Karpas-422 (cell line): ENCODE data around the gene TNS4. TPM values are rescaled to one million over a fixed set of nuclear protein-coding genes. Genes with fewer than 3 reads are reported as not detected.
A peak's percentile ranks its signal among the peaks of the same experiment; 100 is the strongest.

Experiments used
- DNase-seq: peaks from one replicate; pipeline ENCODE4 v3.0.0-alpha.2; 2015
- H2AFZ ChIP-seq: fragments of 200-600 bp; sonication (generic); 2 replicates; pipeline ENCODE4 v1.6.1; 2014; ENCODE audit warnings: antibody characterized with exemption, low read length, mixed read lengths
- H3K27ac ChIP-seq: fragments of 200-600 bp; sonication (generic); 2 replicates; pipeline ENCODE4 v1.5.1; 2014; ENCODE audit warnings: mild to moderate bottlenecking, low read length, moderate library complexity
- H3K27me3 ChIP-seq: fragments of 200-600 bp; sonication (generic); 2 replicates; pipeline ENCODE4 v1.6.1; 2014; ENCODE audit warnings: low read length, mixed read lengths
- H3K36me3 ChIP-seq: fragments of 200-600 bp; sonication (generic); 2 replicates; pipeline ENCODE4 v1.6.1; 2014; ENCODE audit warnings: low read length, mixed read lengths; ENCODE audit not compliant: insufficient read depth
- H3K4me1 ChIP-seq: fragments of 200-600 bp; sonication (generic); 2 replicates; pipeline ENCODE4 v1.6.1; 2014; ENCODE audit warnings: mild to moderate bottlenecking, low read length, mixed read lengths
- H3K4me2 ChIP-seq: fragments of 200-600 bp; sonication (generic); 2 replicates; pipeline ENCODE4 v1.6.1; 2014; ENCODE audit warnings: low read length, low read depth, mild to moderate bottlenecking; ENCODE audit not compliant: poor library complexity, severe bottlenecking
- H3K4me3 ChIP-seq: fragments of 200-600 bp; sonication (generic); 2 replicates; pipeline ENCODE4 v1.5.1; 2014; ENCODE audit warnings: mild to moderate bottlenecking, antibody characterized with exemption, low read length, mixed read lengths
- H3K79me2 ChIP-seq: fragments of 200-600 bp; sonication (generic); 2 replicates; pipeline ENCODE4 v1.6.1; 2014; ENCODE audit warnings: mild to moderate bottlenecking, low read length, mixed read lengths
- H3K9ac ChIP-seq: fragments of 200-600 bp; sonication (generic); 2 replicates; pipeline ENCODE4 v1.6.0; 2014; ENCODE audit warnings: low read length
- H3K9me2 ChIP-seq: fragments of 200-600 bp; sonication (generic), shearing (Covaris generic); replicated peaks from 2 replicates; pipeline ENCODE4 v1.6.0; 2014; ENCODE audit warnings: mild to moderate bottlenecking, low read length, moderate library complexity; ENCODE audit not compliant: insufficient read depth
- H3K9me3 ChIP-seq: fragments of 300-700, 200-600 bp; sonication (generic); 2 replicates; pipeline ENCODE4 v1.6.1; 2014; ENCODE audit warnings: low read length, mixed read lengths
- H4K20me1 ChIP-seq: fragments of 200-600 bp; sonication (generic); 2 replicates; pipeline ENCODE4 v1.6.1; 2014; ENCODE audit warnings: mild to moderate bottlenecking, antibody characterized with exemption, low read length, low read depth; ENCODE audit not compliant: insufficient read depth
- total RNA-seq: library from RNA; depleted of rRNA; stranded (reverse); fragments of >200 nt; shearing (Covaris generic); gene quantifications from 2 replicates; pipeline ENCODE4 v1.2.3, GENCODE V29; 2014; ENCODE audit warnings: low replicate concordance

The TNS4 gene
- total RNA-seq, 1 experiment from 2014 or later, result not detected

DNA sequence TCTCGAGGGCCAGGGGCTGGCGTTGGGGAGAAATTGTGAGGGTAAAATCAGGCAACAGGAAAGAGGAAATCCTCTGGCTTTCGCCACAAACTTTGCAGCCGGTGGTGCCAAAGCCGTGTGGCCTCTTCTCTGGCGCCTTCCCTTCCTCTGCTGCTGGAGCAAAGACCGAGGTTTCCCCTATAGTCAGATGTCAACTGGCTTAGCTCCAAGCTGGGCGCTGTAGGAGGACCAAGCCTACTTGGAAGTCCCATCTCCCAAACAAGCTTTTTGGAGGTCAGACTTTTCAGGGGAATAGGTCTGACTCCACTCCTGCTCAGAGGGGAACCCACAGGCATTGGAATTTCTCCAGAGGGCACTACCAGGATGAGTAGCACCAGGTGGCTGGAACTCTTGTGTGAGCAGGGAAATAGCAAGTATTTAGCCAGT is 53.2 kb downstream of the TNS4 start:
- H3K4me3 ChIP-seq, result no peak overlapping the region
- no peak for DNase-seq
- no peaks in the 10 kb centered on the region; the same call in 1 of the 2 replicates for H4K20me1 ChIP-seq
- H3K4me2 ChIP-seq, result no peak overlapping the region
- no peaks in the 10 kb centered on the region for H3K9me2 ChIP-seq
- H3K36me3 ChIP-seq, result no peaks in the 10 kb centered on the region
- H3K27ac ChIP-seq, result no peak overlapping the region
- no peaks in the 10 kb centered on the region for H3K27me3 ChIP-seq
- no peak overlapping the region for H2AFZ ChIP-seq
- no peaks in the 10 kb centered on the region for H3K9me3 ChIP-seq
- no peaks in the 10 kb centered on the region for H3K4me1 ChIP-seq
- no peaks in the 10 kb centered on the region for H3K79me2 ChIP-seq
- no peak overlapping the region for H3K9ac ChIP-seq

DNA sequence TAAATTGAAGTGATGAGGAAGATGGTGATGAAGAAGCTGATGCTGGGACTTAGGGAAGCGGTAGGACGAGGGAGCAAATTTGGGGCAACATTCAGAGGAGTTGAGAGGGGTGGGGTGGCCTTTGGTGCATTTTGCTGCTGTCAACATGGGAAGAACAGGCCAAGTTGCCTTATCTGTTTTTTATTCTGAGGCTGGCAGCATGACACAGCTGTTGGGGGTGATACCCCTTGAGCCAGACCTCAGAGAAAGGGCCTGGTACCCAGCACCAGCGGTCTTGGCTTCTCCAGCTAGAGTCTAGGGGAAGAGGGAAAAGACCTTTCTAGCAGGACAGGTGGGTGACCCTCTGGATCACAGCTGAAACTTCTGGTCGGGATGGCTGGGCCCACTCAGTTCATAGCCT is 53.6 kb downstream of the TNS4 start:
- Histone ChIP-seq H3K4me2 (no peak overlapping the region), H3K9me2 (no peaks in the 10 kb centered on the region), H3K36me3 (no peaks in the 10 kb centered on the region), H3K4me1 (no peaks in the 10 kb centered on the region), H3K4me3 (no peak overlapping the region), H3K79me2 (no peaks in the 10 kb centered on the region), H4K20me1 (no peaks in the 10 kb centered on the region; the same call in 1 of the 2 replicates), H3K27ac (no peak overlapping the region), H2AFZ (no peak overlapping the region), H3K9me3 (no peaks in the 10 kb centered on the region), H3K27me3 (no peaks in the 10 kb centered on the region), H3K9ac (no peak overlapping the region)
- no peak for DNase-seq

DNA sequence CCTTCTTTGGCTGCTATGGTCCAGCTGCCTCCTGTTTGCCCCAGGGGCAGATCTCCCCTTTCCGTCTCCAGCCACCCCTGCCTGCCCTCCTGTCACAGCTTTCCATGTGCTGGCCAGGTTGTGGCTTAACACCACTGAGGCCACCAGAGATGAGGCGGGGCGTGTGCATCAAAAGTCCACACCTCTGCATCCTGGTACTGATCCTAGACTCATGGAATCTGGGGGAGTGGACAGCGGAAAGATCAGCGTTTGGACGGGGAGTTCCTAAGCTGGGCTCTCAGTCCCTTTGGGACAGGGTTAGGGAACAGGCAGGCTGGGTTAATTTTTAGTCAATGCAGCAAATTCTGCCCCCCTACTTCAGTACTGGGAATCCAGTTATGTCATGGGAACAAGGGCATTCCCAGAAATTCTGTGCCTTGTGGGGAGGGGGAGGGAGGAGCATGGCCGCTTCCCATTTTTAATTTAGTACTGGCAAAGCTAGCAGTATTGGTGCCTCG is 54.2 kb downstream of the TNS4 start:
- no peaks in the 10 kb centered on the region for H3K4me1 ChIP-seq
- H3K4me2 ChIP-seq, result no peak overlapping the region
- no peaks in the 10 kb centered on the region; the same call in 1 of the 2 replicates for H4K20me1 ChIP-seq
- no peaks in the 10 kb centered on the region for H3K79me2 ChIP-seq
- no peak overlapping the region for H3K4me3 ChIP-seq
- no peaks in the 10 kb centered on the region for H3K9me2 ChIP-seq
- no peak for DNase-seq
- no peaks in the 10 kb centered on the region for H3K36me3 ChIP-seq
- H3K27me3 ChIP-seq, result no peaks in the 10 kb centered on the region
- no peak overlapping the region for H3K9ac ChIP-seq
- H3K9me3 ChIP-seq, result no peaks in the 10 kb centered on the region
- H3K27ac ChIP-seq, result no peak overlapping the region
- H2AFZ ChIP-seq, result no peak overlapping the region

DNA sequence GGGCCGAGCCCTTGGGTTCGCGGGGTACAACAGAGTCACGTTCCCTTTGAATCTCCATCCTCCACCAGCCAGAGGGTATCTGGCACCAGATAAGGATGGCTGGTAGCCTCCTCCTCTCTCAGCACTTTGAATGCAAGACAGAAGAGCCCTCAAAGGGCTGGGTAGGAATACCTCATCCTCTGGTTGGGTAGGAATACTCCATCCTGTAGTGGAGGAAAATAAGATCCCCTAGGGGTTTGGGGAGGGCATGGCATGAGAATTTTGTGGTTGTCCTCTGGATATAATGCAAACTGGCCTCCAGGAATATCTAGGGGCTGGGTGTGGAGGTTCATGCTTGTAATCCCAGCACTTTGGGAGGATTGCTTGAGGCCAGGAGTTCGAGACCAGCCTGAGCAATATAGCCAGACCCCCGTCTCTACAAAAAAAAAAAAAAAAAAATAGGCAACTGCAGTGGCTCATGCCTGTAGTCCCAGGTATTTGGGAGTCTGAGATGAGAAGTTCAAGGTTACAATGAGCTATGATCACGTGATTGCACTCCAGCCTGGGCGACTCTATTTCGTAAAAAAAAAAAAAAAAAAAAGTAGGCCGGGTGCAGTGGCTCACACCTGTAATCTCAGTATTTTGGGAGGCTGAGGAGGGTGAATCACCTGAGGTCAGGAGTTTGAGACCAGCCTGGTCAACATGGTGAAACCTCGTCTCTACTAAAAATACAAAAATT is 55.5 kb downstream of the TNS4 start:
- Histone ChIP-seq H3K27me3 (no peaks in the 10 kb centered on the region), H3K4me3 (no peak overlapping the region), H3K79me2 (no peaks in the 10 kb centered on the region), H3K27ac (no peak overlapping the region), H4K20me1 (no peaks in the 10 kb centered on the region; the same call in 1 of the 2 replicates), H3K9ac (no peak overlapping the region), H3K4me1 (no peaks in the 10 kb centered on the region), H3K4me2 (no peak overlapping the region), H2AFZ (no peak overlapping the region), H3K36me3 (no peaks in the 10 kb centered on the region), H3K9me3 (no peaks in the 10 kb centered on the region), H3K9me2 (no peaks in the 10 kb centered on the region)
- DNase-seq, result no peak

DNA sequence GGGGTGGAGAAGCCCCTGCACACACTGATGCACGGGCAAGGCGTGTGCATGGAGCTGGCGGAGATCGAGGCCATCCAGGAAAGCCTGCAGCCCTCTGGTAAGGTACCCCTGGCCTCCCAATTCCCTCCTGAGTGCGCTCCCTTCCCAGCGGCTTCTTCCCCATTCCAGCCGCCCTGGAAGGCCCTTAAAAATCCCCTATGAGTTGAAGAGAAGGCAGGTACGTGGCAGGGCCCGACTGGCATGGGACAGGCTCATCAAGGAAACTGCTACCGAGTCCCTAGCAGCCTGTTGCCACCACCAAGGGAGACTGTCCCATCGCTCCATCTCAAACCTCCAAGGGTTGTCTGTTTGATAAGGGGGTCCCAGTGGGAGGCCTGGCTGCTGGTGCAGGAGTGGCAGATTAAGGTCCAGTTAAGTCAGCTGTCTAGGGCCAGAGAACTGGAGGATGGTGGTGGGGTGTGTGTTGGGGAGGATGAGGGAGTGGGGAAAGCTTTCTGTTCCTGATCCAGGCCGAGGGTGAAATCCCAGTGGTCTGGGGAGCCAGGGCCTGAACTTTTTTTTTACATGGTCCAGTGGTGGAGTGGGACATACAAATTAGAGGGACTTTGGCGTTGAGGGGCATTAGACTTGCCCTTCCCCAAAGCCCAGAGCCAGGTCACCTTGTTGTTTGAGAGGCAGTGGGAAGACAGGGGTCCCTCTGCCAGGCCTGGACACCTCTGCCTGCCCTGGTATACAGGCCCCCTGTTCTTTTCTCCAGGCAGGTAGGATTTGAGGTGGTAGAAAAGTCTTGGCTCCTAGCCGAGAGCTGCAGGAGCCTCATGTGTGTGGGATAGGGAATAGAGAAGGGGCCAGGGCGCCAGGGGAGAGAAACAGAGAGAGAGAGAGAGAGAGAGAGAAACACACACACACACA is 57.2 kb downstream of the TNS4 start:
- H4K20me1 ChIP-seq, result no peaks in the 10 kb centered on the region; the same call in 1 of the 2 replicates
- H3K9me2 ChIP-seq, result no peaks in the 10 kb centered on the region
- DNase-seq, result no peak
- H3K4me3 ChIP-seq, result no peak overlapping the region
- H3K27ac ChIP-seq, result no peak overlapping the region
- no peak overlapping the region for H2AFZ ChIP-seq
- no peak overlapping the region for H3K4me2 ChIP-seq
- no peaks in the 10 kb centered on the region for H3K36me3 ChIP-seq
- no peaks in the 10 kb centered on the region for H3K4me1 ChIP-seq
- H3K79me2 ChIP-seq, result no peaks in the 10 kb centered on the region
- H3K27me3 ChIP-seq, result no peaks in the 10 kb centered on the region
- H3K9ac ChIP-seq, result no peak overlapping the region
- no peaks in the 10 kb centered on the region for H3K9me3 ChIP-seq

DNA sequence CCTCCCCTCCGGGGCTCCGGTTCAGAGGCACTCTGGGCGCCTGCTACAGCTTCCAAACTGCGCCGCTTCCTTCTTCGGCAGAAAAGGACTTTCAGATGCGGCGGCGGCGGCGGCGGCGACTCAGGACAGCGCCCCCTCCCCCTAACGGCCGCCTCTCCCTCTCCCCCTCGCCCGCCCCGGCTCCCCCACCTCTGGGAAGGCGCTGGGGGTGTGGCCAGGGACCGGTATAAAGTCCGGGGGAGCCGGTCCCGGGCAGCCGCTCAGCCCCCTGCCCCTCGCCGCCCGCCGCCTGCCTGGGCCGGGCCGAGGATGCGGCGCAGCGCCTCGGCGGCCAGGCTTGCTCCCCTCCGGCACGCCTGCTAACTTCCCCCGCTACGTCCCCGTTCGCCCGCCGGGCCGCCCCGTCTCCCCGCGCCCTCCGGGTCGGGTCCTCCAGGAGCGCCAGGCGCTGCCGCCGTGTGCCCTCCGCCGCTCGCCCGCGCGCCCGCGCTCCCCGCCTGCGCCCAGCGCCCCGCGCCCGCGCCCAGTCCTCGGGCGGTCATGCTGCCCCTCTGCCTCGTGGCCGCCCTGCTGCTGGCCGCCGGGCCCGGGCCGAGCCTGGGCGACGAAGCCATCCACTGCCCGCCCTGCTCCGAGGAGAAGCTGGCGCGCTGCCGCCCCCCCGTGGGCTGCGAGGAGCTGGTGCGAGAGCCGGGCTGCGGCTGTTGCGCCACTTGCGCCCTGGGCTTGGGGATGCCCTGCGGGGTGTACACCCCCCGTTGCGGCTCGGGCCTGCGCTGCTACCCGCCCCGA is 58.0 kb downstream of the TNS4 start, which contains the start of gene IGFBP4:
TSS of gene IGFBP4 (plus strand) at position 255 of the 792 bp plus-strand sequence. CDS start at position 541, 286 bp downstream.
- Histone ChIP-seq H2AFZ (no peak within 1 kb of the TSS), H3K79me2 (no peaks in the 10 kb centered on the region), H3K36me3 (no peaks in the 10 kb centered on the region), H3K9me2 (no peaks in the 10 kb centered on the region), H3K9me3 (no peaks in the 10 kb centered on the region), H3K4me1 (no peaks in the 10 kb centered on the region), H3K4me2 (no peak within 1 kb of the TSS), H3K9ac (no peak within 1 kb of the TSS), H3K27me3 (no peaks in the 10 kb centered on the region), H4K20me1 (no peaks in the 10 kb centered on the region; the same call in 1 of the 2 replicates), H3K4me3 (no peak within 1 kb of the TSS), H3K27ac (no peak within 1 kb of the TSS)
- peak; percentile 55 for DNase-seq

DNA sequence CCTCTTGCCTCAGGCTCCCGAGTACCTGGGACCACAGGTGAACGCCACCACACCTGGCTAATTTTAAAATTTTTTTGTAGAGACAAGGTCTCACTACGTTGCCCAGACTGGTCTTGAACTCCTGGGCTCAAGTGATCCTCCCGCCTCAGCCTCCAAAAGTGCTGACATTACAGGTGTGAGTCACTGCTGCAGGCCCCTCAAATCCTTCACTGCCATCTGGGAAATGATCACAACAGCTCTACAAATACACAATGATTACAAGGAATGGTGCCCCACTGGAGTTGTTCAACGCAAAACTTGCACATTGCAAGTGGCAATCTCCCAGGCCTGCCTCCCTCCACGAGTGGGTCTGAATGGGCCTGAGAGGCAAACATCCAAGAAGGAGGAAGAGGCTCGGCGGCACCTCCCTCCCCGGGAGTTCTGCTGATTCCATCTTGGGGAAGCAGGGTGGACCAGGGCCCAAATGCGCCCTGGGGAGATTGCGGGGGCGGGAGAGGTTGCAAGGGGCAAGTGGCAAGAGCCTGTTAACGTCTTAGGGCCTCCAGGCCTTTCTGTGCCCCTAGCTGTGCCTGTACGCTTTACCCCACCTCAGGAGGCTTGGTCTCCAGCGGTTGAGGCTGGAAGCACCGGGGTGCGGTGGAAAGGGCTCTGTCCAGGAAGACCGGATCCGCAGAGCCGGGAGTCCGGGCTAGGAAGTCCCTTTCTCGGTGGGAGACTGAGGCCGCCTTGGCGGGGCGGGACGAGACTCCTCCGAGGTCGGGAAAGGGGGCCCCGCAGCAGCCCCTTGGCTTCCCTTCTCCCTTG is 58.8 kb downstream of the TNS4 start:
- Histone ChIP-seq H3K4me1 (no peaks in the 10 kb centered on the region), H3K27ac (no peak overlapping the region), H3K9me2 (no peaks in the 10 kb centered on the region), H3K9me3 (no peaks in the 10 kb centered on the region), H3K4me3 (no peak overlapping the region), H3K36me3 (no peaks in the 10 kb centered on the region), H3K79me2 (no peaks in the 10 kb centered on the region), H3K27me3 (no peaks in the 10 kb centered on the region), H3K4me2 (no peak overlapping the region), H4K20me1 (no peaks in the 10 kb centered on the region; the same call in 1 of the 2 replicates), H2AFZ (no peak overlapping the region), H3K9ac (no peak overlapping the region)
- no peak for DNase-seq
